Measurements from ENCODE around the gene NEO1.

Gene NEO1

DNA sequence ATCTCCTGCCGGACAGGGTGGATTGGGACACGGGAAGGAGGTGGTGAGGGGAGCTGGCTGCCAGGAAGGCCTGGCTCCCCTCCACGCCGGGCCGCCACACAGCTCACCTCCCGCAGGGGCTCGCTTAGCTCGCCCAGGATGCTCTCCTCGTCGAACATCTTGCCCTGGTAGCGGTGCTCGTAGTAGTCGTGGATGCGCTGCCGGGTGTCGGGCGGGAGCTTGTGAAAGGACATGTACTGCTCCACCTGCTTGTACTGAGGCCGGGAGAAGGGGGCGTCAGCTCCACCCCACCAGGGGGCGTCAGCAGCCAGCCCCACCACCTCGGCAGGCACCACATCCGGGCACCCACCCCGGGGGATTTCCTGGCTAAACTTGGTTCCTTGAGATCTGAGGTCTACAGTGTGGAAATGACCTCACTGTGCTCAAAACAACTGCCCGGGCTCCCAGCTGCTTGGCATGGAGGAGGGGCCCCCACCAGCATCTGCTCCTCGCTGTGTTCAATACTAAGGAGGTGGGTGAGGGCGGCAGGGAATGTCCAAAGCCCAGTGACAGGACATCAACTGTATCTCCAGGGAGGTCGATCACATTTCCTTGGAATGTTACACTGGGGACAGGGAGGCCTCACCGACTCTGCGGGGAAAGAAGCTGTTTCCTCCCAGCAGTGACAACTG, 273.1 kb downstream of the NEO1 start:
- Histone ChIP-seq H3K9me3 (no peaks in the 10 kb centered on the region), H3K4me1 (peaks cover 0 to 17% (median 9%) of the 10 kb centered on the region in 4 donors), H3K27ac (no peak overlapping the region), H3K4me3 (no peak overlapping the region), H3K36me3 (no peaks in the 10 kb centered on the region), H3K27me3 (peaks cover 0 to 47% of the 10 kb centered on the region in 2 donors)
- DNase-seq, result peak in 1 of 2 donors; percentile 54
- TF ChIP-seq, protein P1, sequence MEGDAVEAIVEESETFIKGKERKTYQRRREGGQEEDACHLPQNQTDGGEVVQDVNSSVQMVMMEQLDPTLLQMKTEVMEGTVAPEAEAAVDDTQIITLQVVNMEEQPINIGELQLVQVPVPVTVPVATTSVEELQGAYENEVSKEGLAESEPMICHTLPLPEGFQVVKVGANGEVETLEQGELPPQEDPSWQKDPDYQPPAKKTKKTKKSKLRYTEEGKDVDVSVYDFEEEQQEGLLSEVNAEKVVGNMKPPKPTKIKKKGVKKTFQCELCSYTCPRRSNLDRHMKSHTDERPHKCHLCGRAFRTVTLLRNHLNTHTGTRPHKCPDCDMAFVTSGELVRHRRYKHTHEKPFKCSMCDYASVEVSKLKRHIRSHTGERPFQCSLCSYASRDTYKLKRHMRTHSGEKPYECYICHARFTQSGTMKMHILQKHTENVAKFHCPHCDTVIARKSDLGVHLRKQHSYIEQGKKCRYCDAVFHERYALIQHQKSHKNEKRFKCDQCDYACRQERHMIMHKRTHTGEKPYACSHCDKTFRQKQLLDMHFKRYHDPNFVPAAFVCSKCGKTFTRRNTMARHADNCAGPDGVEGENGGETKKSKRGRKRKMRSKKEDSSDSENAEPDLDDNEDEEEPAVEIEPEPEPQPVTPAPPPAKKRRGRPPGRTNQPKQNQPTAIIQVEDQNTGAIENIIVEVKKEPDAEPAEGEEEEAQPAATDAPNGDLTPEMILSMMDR (IDR thresholded peaks at IDR 0.05), result no peak
- intact Hi-C loops (cut with DNase I; ENCODE audit: low total_unique reads), result no loop called here

DNA sequence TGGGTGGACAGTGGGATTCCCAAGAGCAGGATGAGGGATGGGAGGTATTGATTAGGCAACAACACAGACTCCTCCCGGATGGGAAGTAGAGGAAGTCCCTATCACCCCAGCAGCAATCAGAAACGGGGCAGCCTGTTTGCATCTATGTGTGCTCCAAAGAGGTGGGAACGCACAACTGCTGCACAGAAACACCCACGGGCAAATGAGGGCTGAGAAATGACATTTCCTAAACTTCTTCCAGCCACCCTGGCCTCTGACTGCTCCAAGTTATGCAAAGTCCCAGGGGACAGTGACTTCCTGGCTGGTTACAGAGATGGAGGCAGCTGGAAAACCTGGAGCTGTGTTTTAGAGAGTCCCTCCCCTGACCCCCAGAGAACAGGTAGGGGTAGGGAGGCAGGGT, 273.9 kb downstream of the NEO1 start:
- intact Hi-C loops (cut with DNase I; ENCODE audit: low total_unique reads), result no loop called here
- H3K4me3 ChIP-seq, result no peak overlapping the region
- H3K9me3 ChIP-seq, result no peaks in the 10 kb centered on the region
- H3K4me1 ChIP-seq, result peaks cover 0 to 17% (median 9%) of the 10 kb centered on the region in 4 donors
- TF ChIP-seq, protein P1 (IDR thresholded peaks at IDR 0.05), result no peak
- H3K27me3 ChIP-seq, result peaks cover 0 to 39% of the 10 kb centered on the region in 2 donors
- H3K27ac ChIP-seq, result no peak overlapping the region
- peak in 1 of 2 donors; percentile 19 for DNase-seq
- H3K36me3 ChIP-seq, result no peaks in the 10 kb centered on the region

DNA sequence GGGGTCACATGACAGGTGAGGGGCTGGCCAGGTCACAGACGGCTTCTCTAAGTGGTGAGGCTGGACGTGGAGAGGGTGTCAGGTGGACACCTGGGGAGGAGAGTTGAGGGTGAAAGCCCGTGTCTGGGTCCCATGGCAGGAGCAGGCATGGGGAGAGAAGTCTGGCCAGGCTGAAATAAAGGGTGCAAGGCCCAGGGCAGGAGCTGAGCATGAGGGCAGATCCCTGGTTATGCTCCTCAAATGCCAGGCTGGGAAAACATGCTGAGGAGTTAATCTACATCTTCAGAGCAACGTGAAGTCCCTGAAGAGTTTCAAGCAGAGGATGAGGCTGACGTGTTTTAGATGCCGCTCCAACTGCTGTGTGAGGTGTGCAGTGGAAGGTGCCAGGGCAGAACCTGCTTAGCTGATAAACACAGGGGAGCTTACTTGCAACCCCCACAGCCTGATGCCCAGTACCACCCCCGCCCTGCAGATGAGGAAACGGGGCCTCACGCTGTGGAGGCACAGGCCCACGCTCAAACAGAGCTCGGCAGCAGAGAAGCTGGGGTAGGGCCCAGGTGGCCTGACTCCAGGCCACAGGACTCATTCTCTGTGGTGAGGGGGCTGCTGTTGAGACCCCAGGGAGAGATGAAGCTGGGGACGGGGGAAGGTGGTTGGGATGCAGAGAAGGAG, 276.0 kb downstream of the NEO1 start:
- Histone ChIP-seq H3K4me3 (no peak overlapping the region), H3K36me3 (no peaks in the 10 kb centered on the region), H3K27ac (no peak overlapping the region), H3K27me3 (peaks cover 0 to 20% of the 10 kb centered on the region in 2 donors), H3K4me1 (peaks cover 0 to 17% (median 9%) of the 10 kb centered on the region in 4 donors), H3K9me3 (no peaks in the 10 kb centered on the region)
- TF ChIP-seq, protein P1 (IDR thresholded peaks at IDR 0.05), result no peak
- intact Hi-C loops (cut with DNase I; ENCODE audit: low total_unique reads), result no loop called here
- DNase-seq, result peak in 1 of 2 donors; percentile 57

DNA sequence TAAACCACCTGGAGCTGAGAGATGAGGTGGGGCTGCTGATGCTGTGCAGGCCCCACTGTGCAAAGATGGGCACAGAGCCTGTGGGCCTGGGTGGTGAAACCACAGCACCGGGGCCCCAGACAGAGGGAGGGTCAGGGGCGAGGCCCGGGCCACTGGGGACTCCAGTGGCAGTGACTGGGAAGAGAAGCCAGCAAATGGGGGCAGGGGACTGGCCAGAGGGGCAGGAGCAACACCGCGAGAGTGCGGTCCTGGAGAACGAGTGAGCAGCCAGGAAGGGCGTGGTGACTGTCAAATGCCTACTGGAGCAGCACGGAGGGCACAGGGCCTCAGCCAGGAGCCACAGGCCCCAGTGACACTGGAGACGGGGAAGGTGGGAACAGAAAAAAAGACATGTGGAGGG, 276.7 kb downstream of the NEO1 start:
- TF ChIP-seq, protein P1 (IDR thresholded peaks at IDR 0.05), result no peak
- intact Hi-C loops (cut with DNase I; ENCODE audit: low total_unique reads), result no loop called here
- Histone ChIP-seq H3K27me3 (peaks cover 0 to 13% of the 10 kb centered on the region in 2 donors), H3K36me3 (no peaks in the 10 kb centered on the region), H3K4me1 (peaks cover 0 to 17% (median 9%) of the 10 kb centered on the region in 4 donors), H3K4me3 (no peak overlapping the region), H3K9me3 (no peaks in the 10 kb centered on the region), H3K27ac (no peak overlapping the region)
- DNase-seq, result no peak

DNA sequence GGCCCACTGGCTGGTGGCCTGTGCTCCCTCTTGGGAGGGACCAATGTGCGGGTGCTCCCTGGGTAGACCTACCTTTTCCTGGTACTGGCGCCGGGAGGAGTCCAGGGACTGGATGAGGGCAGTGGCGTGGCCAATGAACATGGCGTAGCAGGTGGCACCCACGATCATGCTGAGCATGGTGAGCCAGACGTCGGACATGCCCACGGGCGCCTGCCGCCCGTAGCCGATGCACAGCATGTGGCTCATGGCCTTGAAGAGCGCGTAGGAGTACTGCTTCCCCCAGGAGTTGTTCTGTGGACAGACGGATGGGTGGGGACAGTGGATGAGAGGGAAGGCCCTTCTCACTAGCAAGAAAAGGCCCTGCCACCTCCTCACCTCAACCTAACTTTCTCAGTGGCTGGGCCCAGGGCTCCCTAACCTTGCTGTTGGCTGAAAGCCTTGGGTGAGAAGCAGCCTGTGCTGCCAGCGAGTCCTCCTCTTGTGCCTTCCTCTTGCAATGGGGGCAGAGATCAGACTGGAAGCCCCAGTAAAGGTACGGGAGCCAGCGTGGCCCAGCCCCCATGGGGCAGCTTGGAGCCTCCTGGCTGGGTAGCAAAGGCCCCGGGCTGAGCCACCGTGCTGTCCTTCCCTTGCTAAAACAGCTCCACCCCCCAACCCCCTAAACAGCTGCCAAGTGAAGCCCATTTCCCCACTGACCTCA, 277.4 kb downstream of the NEO1 start:
- intact Hi-C loops (cut with DNase I; ENCODE audit: low total_unique reads), result no loop called here
- TF ChIP-seq, protein P1 (IDR thresholded peaks at IDR 0.05), result no peak
- no peak for DNase-seq

More for the DNA sequence above, 277.4 kb downstream of the NEO1 start:
- H3K4me1 ChIP-seq, result peaks cover 0 to 17% (median 9%) of the 10 kb centered on the region in 4 donors
- peaks cover 0 to 6% of the 10 kb centered on the region in 2 donors for H3K27me3 ChIP-seq
- H3K27ac ChIP-seq, result no peak overlapping the region
- no peaks in the 10 kb centered on the region for H3K36me3 ChIP-seq
- H3K9me3 ChIP-seq, result no peaks in the 10 kb centered on the region
- H3K4me3 ChIP-seq, result no peak overlapping the region

Data from tibial artery (tissue), 4 donors.